Transverse colon (tissue), 4 donors: ENCODE results near the gene AP1M1.

Experiments used
- CTCF ChIP-seq, 5 experiments: fragments of 200-600 bp in 3 of 5; fragments of 450-650 bp in 2 of 5; sonication (generic) in 3 of 5; IDR thresholded peaks; 1 replicate in 2 of 5; 2 replicates in 3 of 5; pipeline ENCODE4 v1.5.1; 2016 to 2017; ENCODE audit warnings: antibody characterized with exemption in 5 of 5, inconsistent platforms in 3 of 5, mild to moderate bottlenecking in 2 of 5, moderate library complexity in 1 of 5
- EP300 ChIP-seq: sonication (generic); formaldehyde crosslinking; IDR thresholded peaks from one replicate; pipeline ENCODE4 v1.6.1; 2017; ENCODE audit warnings: antibody characterized with exemption, low read depth
- POLR2A ChIP-seq: fragments of 450-650 bp; IDR thresholded peaks from one replicate; pipeline ENCODE4 v1.6.1; 2016; ENCODE audit warnings: antibody characterized with exemption, mild to moderate bottlenecking, moderate library complexity
- POLR2AphosphoS5 ChIP-seq, 3 donors: sonication (generic); formaldehyde crosslinking; IDR thresholded peaks; one replicate each; pipeline ENCODE4 v1.6.1; 2016; ENCODE audit warnings: antibody characterized with exemption in 3 of 3

- TF ChIP-seq CTCF (IDR thresholded peaks at IDR 0.05) (no peak), POLR2A (no peak), POLR2AphosphoS5 (IDR thresholded peaks at IDR 0.05) (no peak), EP300 (no peak)
Measured at GRCh38 chr19:16265890-16266585, 68.3 kb downstream of the AP1M1 start.
